Fibroblast of villous mesenchyme (primary cell): ENCODE results near the gene ABLIM2. TPM values are rescaled to one million over a fixed set of nuclear protein-coding genes. Genes with fewer than 3 reads are reported as not detected.

Source experiments
- DNase-seq: peaks from one replicate; pipeline ENCODE4 v3.0.0-alpha.2; 2010; ENCODE audit warnings: low read depth
- H3K4me3 ChIP-seq: 2 replicates; pipeline ENCODE4 v1.5.1; 2011; ENCODE audit warnings: low read depth, mild to moderate bottlenecking, low read length
- total RNA-seq: library from RNA; depleted of rRNA; stranded (reverse); fragments of >200 nt; gene quantifications from 2 replicates; pipeline ENCODE4 v1.2.3, GENCODE V29; 2012
- TF ChIP-seq, protein P1 (sequence below): IDR thresholded peaks from 2 replicates; pipeline ENCODE4 v1.5.1; 2012; ENCODE audit warnings: low read depth, mild to moderate bottlenecking, low read length; ENCODE audit not compliant: insufficient read depth

The ABLIM2 gene
- total RNA-seq, 1 donor: under 0.01 TPM

DNA sequence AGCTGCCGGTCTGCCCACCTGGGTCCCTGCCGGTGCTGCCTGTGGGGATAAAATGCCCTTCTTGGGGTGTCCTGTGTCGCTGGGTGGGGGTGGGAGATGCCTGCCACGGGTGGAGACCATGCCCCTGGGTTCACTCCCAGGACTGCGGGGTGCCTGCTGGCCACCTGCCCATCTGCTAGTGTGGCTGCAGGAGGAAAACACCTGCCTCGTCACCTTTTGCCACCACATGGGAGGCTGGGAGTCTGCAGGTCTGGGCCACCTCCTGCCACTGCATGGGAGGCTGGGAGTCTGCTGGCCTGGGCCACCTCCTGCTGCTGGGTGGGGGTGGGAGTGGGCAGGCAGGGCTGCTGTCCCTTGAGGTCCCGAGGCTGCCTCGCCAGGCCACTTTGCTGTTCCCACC lies 160.2 kb downstream of the ABLIM2 start:
- TF ChIP-seq, protein P1, sequence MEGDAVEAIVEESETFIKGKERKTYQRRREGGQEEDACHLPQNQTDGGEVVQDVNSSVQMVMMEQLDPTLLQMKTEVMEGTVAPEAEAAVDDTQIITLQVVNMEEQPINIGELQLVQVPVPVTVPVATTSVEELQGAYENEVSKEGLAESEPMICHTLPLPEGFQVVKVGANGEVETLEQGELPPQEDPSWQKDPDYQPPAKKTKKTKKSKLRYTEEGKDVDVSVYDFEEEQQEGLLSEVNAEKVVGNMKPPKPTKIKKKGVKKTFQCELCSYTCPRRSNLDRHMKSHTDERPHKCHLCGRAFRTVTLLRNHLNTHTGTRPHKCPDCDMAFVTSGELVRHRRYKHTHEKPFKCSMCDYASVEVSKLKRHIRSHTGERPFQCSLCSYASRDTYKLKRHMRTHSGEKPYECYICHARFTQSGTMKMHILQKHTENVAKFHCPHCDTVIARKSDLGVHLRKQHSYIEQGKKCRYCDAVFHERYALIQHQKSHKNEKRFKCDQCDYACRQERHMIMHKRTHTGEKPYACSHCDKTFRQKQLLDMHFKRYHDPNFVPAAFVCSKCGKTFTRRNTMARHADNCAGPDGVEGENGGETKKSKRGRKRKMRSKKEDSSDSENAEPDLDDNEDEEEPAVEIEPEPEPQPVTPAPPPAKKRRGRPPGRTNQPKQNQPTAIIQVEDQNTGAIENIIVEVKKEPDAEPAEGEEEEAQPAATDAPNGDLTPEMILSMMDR: no peak
- H3K4me3 ChIP-seq: no peak overlapping the region
- no peak for DNase-seq

DNA sequence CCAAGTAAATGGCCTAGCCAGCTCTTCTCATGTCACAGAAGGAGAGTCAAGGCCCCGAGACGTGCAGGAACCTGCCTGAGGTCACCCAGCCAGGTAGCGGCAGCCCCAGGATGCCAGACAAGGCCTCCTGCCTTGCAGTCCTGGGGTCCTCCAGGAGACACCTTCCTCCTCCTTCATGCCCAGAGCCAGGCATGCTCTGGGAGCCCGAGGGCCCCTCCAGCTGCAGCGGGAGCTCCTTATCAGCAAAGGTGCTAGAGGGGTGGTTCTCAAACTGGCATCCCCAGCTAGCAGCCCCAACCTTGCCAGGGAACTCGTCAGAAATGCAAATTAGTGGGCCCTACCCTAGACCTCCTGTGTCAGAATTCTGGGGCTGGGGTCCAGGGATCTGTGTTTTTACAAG lies 162.7 kb downstream of the ABLIM2 start:
- TF ChIP-seq, protein P1: no peak
- no peak overlapping the region for H3K4me3 ChIP-seq
- DNase-seq: no peak

DNA sequence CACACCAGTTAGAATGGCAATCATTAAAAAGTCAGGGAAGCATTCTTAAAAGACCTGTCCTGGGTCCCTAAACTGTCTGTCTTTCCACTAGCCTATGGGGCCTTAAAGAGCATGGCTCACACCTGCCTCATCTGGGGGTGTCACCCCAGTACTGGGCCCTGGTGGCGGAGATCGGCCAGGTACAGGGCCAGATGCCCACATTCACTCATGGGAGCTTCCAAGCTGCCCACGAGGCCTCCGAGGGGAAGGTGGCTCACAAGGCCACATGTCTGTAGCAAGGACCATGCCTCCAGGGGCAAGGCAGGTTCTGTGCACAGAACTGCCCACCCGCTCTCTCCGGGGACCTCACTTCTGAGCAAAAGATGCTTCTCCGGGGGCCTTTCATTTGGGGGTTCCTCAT lies 163.5 kb downstream of the ABLIM2 start:
- H3K4me3 ChIP-seq: no peak overlapping the region
- TF ChIP-seq, protein P1: no peak
- no peak for DNase-seq

DNA sequence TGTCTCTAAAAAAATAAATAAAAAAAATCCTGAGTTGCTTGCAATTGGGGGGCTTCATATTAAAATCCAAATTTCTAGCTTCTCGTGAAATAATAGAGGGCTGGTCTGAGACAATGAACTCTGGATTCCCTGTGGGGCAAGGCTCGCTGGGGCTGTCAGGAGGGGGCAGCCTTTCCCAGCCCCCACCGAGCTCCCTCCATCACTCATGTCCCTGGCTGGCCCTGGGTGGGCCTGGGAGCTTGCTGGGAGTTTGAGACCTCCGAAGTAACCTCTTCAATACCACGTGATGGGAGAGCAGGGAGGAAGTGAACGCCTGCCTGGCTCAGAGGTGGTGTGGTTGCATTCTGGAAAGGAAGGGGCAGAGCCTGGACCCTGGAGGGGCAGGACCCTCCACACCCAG lies 164.9 kb downstream of the ABLIM2 start:
- no peak overlapping the region for H3K4me3 ChIP-seq
- DNase-seq: no peak
- TF ChIP-seq, protein P1: no peak

DNA sequence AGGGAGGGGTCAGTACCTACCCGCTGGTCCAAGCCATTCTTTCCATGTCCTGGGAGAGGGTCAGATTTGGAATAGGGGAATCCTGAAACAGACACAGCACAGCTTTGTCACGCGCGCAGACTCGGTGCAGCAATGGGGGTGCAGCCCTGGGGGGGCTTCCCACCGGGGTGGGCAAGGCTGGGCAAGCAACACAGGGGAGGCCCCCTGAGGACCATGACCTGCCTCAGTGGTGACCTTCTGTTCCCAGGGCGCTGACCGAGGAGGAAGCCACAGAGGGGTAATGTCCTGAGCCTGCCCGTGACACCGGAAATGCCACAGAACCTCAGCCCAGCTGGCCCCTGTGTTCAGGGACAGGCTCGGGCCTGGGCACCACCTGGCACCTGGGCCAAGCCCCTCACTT lies 165.8 kb downstream of the ABLIM2 start:
- no peak overlapping the region for H3K4me3 ChIP-seq
- DNase-seq: no peak
- TF ChIP-seq, protein P1: no peak

DNA sequence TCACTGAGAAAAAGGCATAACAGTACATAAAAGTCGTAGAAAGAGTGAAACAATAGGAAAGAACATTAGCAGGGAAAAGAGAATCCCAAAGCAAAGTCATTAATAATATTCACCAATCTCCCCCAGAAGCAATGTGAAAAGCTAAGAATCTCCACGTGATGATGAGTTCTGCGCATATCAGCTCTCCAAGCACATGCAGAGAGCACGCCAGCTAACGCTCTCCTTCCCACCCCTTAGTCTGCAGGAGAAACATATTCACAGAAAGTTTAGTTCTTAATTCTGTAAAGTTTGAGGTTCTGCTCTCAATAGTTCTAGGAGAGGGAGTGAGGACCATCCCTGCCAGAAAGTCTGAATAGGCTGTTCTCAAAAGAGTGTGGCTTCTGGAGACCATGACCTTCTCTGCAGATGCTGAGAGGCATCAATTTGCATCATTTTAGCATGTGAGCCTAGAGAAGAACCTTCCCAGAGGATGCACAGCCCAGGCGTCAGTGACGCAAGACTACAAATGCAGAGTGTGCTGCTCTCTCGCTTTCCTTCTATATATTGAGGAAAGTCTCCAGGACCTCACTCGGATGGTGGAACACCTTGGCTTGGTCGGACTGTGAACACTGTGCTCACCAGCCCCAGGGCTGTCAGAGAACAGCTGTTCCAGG lies 167.7 kb downstream of the ABLIM2 start:
- DNase-seq: no peak
- no peak overlapping the region for H3K4me3 ChIP-seq
- TF ChIP-seq, protein P1: no peak

DNA sequence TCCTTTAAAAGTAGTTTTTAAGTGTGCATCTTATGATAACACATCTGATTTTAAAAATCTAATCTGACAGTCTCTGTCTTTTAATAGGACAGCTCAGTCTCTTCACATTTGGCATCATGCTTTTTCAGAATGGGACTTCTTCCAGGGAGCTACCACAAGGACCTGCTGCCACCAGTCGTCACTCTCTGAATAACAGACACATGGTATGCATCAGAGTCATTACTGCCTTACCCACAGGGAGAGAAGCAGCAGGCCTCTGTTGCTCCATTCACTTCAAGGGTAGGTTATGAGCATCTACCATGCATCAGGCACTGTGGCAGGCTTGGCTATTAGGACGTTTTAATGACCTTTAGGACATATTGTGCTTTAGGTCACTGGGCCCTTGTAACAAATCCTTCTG lies 169.0 kb downstream of the ABLIM2 start:
- no peak overlapping the region for H3K4me3 ChIP-seq
- TF ChIP-seq, protein P1: no peak
- DNase-seq: no peak
